HEK293T (cell line): ENCODE results near the gene HPSE2.
"Not testable (repeated sequence)": the region's sequence is repeated elsewhere in the genome, so short reads cannot be mapped to it uniquely, and the experiment has no call there.

Experiments
- CTCF ChIA-PET: fragments of 350-600 bp; formaldehyde crosslinking; extraction: SDS; loops from one replicate; lab custom pipeline; 2021; ENCODE audit warnings: antibody characterized with exemption, inconsistent platforms; lab: Yijun Ruan, JAX
- POLR2A ChIA-PET: fragments of 350-600 bp; formaldehyde crosslinking; extraction: SDS; loops from one replicate; lab custom pipeline; 2020; ENCODE audit warnings: antibody characterized with exemption, inconsistent platforms; lab: Yijun Ruan, JAX
- DNase-seq: peaks from one replicate; pipeline ENCODE4 v3.0.0; 2012; ENCODE audit warnings: mixed read lengths; ENCODE audit errors: extremely low spot score
- ARNT ChIP-seq: fragments of 450-650 bp; IDR thresholded peaks from 2 replicates; pipeline ENCODE4 v1.6.1; 2017; ENCODE audit warnings: mild to moderate bottlenecking
- BHLHE40 ChIP-seq: fragments of 450-650 bp; IDR thresholded peaks from 2 replicates; pipeline ENCODE4 v1.6.1; 2016; ENCODE audit warnings: mild to moderate bottlenecking, moderate library complexity, borderline replicate concordance
- CTBP1 ChIP-seq: fragments of 450-650 bp; IDR thresholded peaks from 2 replicates; pipeline ENCODE4 v1.6.1; 2016; ENCODE audit warnings: borderline replicate concordance
- ELF4 ChIP-seq: fragments of 450-650 bp; IDR thresholded peaks from 2 replicates; pipeline ENCODE4 v1.6.1; 2017; ENCODE audit warnings: antibody characterized with exemption
- FOXA1 ChIP-seq: fragments of 450-650 bp; IDR thresholded peaks from 2 replicates; pipeline ENCODE4 v1.6.1; 2016; ENCODE audit warnings: mild to moderate bottlenecking
- FOXK2 ChIP-seq: fragments of 450-650 bp; IDR thresholded peaks from 2 replicates; pipeline ENCODE4 v1.6.1; 2016; ENCODE audit warnings: mild to moderate bottlenecking
- FOXM1 ChIP-seq: fragments of 450-650 bp; IDR thresholded peaks from 2 replicates; pipeline ENCODE4 v1.6.1; 2017; ENCODE audit warnings: mild to moderate bottlenecking, borderline replicate concordance
- HDGF ChIP-seq: fragments of 450-650 bp; IDR thresholded peaks from 2 replicates; pipeline ENCODE4 v1.6.1; 2017; ENCODE audit warnings: antibody characterized with exemption, borderline replicate concordance
- L3MBTL2 ChIP-seq: fragments of 450-650 bp; conservative IDR thresholded peaks from 2 replicates; pipeline ENCODE4 v1.6.1; 2016; ENCODE audit warnings: mild to moderate bottlenecking
- LEF1 ChIP-seq: fragments of 450-650 bp; IDR thresholded peaks from 2 replicates; pipeline ENCODE4 v1.6.1; 2017; ENCODE audit warnings: mild to moderate bottlenecking, borderline replicate concordance
- NFRKB ChIP-seq: fragments of 450-650 bp; IDR thresholded peaks from 2 replicates; pipeline ENCODE4 v1.6.1; 2016; ENCODE audit warnings: mild to moderate bottlenecking, moderate library complexity
- SP1 ChIP-seq: fragments of 450-650 bp; IDR thresholded peaks from 2 replicates; pipeline ENCODE4 v1.6.1; 2017
- SUZ12 ChIP-seq: fragments of 450-650 bp; IDR thresholded peaks from 2 replicates; pipeline ENCODE4 v1.6.1; 2016; ENCODE audit warnings: mild to moderate bottlenecking
- TARDBP ChIP-seq: fragments of 450-650 bp; IDR thresholded peaks from 2 replicates; pipeline ENCODE4 v1.6.1; 2016
- ZNF384 ChIP-seq: fragments of 450-650 bp; IDR thresholded peaks from 2 replicates; pipeline ENCODE4 v1.6.1; 2016
- TF ChIP-seq, protein P1 (sequence below): fragments of 450-650 bp; IDR thresholded peaks from 2 replicates; pipeline ENCODE4 v1.6.1; 2016

Gene HPSE2

DNA sequence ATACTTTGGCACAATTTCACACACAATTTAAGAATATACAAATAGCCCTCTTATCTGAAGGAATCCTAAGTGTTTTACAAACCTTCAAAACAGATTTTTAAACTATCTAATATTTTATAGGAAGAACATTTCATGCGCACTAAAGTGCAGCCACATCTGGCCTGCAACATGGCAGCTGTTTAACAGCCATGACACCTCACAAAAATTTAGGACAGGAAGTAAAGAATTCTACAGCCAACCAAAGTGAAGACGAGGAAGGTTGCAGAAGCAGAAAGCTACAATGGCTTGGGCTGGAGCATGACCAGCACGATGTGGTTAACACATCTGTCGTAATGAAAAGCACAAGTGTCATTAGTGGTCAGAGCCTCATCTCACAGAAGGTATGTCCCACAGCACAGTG is 238.1 kb downstream of the HPSE2 start:
- ChIA-PET POLR2A (no interaction called here), CTCF (no interaction called here)
- TF ChIP-seq, protein P1, sequence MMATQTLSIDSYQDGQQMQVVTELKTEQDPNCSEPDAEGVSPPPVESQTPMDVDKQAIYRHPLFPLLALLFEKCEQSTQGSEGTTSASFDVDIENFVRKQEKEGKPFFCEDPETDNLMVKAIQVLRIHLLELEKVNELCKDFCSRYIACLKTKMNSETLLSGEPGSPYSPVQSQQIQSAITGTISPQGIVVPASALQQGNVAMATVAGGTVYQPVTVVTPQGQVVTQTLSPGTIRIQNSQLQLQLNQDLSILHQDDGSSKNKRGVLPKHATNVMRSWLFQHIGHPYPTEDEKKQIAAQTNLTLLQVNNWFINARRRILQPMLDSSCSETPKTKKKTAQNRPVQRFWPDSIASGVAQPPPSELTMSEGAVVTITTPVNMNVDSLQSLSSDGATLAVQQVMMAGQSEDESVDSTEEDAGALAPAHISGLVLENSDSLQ = no peak
- TF ChIP-seq SP1 = no peak
- TF ChIP-seq FOXM1 = no peak
- no peak for TF ChIP-seq ELF4
- TF ChIP-seq TARDBP = no peak
- TF ChIP-seq SUZ12 = no peak
- TF ChIP-seq ZNF384 = no peak
- TF ChIP-seq BHLHE40 = no peak
- no peak for TF ChIP-seq CTBP1
- no peak for TF ChIP-seq ARNT
- DNase-seq = no peak

DNA sequence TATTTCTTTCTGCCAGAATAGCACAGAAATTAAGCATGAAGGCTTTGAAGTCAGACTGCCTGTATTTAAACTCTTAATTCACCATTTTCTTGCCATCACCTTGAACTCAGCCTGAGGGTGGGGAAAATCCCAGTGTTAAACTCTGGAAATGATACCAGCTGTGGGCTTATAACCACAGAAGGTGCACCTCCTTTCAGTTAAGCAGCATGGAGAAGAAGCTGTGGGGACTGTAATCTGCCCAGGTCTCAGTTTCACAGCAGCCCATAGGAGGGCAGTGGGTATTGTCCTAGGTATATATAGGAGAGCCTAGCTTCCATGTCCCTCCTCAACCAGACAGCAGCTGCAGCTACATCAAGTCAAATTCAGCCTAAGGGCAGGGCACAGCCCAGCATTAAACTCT is 241.6 kb downstream of the HPSE2 start:
- POLR2A ChIA-PET = no interaction called here
- TF ChIP-seq TARDBP = no peak
- no peak for TF ChIP-seq L3MBTL2
- no peak for TF ChIP-seq HDGF
- TF ChIP-seq, protein P1 = no peak
- no peak for TF ChIP-seq LEF1
- no peak for TF ChIP-seq ELF4
- no peak for TF ChIP-seq CTBP1
- no peak for TF ChIP-seq ARNT
- no peak for TF ChIP-seq FOXA1
- no peak for TF ChIP-seq FOXK2
- TF ChIP-seq BHLHE40 = no peak
- TF ChIP-seq FOXM1 = no peak
- no peak for TF ChIP-seq SUZ12
- CTCF ChIA-PET = no interaction called here

DNA sequence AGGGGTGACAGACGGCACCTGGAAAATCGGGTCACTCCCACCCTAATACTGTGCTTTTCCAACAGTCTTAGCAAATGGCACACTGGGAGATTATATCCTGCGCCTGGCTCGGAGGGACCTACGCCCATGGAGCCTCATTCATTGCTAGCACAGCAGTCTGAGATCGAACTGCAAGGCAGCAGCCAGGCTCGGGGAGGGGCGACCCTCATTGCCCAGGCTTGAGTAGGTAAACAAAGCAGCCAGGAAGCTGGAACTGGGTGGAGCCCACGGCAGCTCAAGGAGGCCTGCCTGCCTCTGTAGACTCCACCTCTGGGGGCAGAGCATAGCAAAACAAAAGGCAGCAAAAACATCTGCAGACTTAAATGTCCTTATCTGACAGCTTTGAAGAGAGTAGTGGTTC is 251.9 kb downstream of the HPSE2 start:
- CTCF ChIA-PET, POLR2A ChIA-PET, DNase-seq: not testable (repeated sequence)

More for the DNA sequence above, 241.6 kb downstream of the HPSE2 start:
- no peak for DNase-seq

DNA sequence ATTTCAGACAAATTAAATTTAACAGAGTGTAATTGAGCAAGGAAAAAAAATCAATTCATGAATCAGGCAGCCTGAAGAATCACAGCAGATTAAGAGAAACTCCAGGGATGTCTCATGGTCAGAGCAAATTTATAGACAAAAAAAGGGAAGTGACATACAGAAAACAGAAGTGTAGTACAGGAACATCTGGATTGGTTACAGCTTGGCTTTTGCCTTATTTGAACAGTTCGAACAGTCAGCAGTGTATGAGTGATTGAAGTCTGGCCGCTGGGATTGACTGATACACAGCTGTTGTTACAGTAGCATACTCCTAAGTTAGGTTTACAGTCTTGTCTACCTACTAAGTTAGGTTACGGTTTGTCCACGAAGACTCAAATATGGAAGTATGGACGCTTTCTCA is 255.3 kb downstream of the HPSE2 start:
- no peak for DNase-seq
- POLR2A ChIA-PET = no interaction called here
- CTCF ChIA-PET = no interaction called here
- no peak for TF ChIP-seq TARDBP
- no peak for TF ChIP-seq HDGF
- no peak for TF ChIP-seq ZNF384
- no peak for TF ChIP-seq LEF1
- TF ChIP-seq SP1 = no peak
- no peak for TF ChIP-seq BHLHE40
- TF ChIP-seq CTBP1 = no peak
- no peak for TF ChIP-seq FOXA1
- TF ChIP-seq FOXK2 = no peak
- no peak for TF ChIP-seq FOXM1
- no peak for TF ChIP-seq NFRKB

DNA sequence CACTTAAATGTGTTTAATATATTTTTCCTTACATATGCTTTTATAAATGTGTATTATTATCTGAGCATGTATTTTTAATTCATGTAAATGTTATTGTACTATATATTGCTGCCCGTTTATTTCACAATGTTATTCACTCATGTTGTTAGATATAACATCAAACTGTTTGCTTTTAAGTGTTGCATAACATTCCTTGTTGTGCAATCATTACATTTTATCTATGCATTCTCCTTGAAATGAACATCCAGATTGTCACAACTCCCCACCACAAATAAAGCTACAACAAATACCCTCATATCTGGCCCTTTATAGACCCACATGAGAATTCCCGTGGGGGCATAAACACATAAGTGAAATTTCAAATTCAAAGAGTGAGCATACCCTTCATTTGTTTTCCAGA is 264.2 kb downstream of the HPSE2 start:
- CTCF ChIA-PET = no interaction called here
- TF ChIP-seq TARDBP (no peak), FOXK2 (no peak), HDGF (no peak), ELF4 (no peak)
- DNase-seq = no peak
- POLR2A ChIA-PET = no interaction called here

DNA sequence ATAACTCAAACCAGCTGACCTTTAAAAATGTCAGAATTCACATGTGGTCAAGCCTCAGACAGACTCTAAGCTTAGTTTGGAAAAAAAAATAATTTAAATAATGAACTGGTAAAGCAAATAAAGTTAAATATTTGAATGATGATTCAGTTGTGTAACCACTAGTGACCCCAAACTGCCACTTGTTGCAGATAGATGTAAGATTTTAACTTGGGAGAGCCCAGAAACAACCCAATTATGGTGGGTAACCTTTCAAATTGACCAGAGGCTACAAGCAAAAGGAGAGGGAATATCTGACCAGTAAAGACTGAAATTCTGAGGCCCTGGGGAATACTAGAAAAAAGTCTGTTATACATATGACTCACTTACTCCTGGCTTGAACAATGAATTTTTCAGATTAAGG is 268.1 kb downstream of the HPSE2 start:
- no peak for DNase-seq
- CTCF ChIA-PET = no interaction called here
- POLR2A ChIA-PET = no interaction called here
- no peak for TF ChIP-seq ELF4
- TF ChIP-seq HDGF = no peak
- TF ChIP-seq LEF1 = no peak
- TF ChIP-seq FOXM1 = no peak
- no peak for TF ChIP-seq SUZ12
- TF ChIP-seq L3MBTL2 = no peak
- TF ChIP-seq ZNF384 = no peak
- no peak for TF ChIP-seq FOXK2
- TF ChIP-seq NFRKB = no peak
- no peak for TF ChIP-seq CTBP1
- TF ChIP-seq FOXA1 = no peak
- TF ChIP-seq, protein P1 = no peak
- no peak for TF ChIP-seq TARDBP
- TF ChIP-seq BHLHE40 = no peak
- no peak for TF ChIP-seq ARNT
- TF ChIP-seq SP1 = no peak

DNA sequence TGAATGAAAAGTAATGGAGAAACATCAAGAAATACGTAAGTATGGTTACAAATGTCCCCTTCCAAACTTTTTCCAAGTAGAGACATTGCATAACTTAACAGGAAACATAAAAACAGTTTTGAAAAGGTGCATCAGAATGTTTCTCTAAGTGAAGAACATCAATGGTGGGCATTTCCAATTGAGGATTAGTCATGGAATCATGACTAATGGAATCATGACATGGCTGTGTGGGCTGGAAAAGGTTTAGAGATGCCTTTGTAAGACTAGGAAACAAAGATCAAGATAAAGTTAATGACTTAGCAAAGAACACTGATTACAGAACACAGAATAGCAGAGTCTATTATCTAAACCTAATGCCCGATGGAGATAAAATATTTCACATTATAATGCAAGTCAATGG is 272.0 kb downstream of the HPSE2 start:
- ChIA-PET CTCF (interaction anchor here (0.6 kb wide), 1 partner anchor 170 kb away, joined by 4 read pairs; no protein-coding TSS in a partner anchor), POLR2A (no interaction called here)
- TF ChIP-seq ARNT = no peak
- TF ChIP-seq NFRKB = no peak
- TF ChIP-seq BHLHE40 = no peak
- TF ChIP-seq FOXK2 = no peak
- TF ChIP-seq ZNF384 = no peak
- TF ChIP-seq SUZ12 = no peak
- TF ChIP-seq L3MBTL2 = no peak
- DNase-seq = no peak
